NCI-H2196 treated with DMSO at 0.1 percent for 48 hours (cell line): Measurements from ENCODE around the gene NUDT22.

Experiments
- DNase-seq: peaks from one replicate; lab custom pipeline; 2025; ENCODE audit not compliant: unreplicated experiment; lab: John Stamatoyannopoulos, UW

NUDT22 gene

DNA sequence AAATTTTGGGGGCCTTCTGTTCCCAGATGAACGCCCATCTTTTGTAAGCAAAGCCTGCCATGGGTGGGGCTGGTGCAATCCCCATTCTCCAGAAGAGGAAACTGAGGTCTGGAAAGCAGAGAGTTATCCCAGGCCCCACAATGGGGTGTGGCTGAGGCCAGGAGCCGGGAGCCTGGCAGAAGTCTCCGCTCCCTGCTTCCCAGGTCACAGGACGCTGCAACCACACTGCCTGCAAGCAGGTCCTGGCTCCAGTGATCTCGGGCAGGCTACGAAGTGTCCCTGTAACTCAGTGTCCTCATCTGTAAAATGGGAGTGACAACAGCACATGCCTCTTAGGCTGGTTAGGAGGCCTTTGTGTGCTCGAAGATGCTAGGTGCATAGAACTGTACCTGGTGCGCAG lies 27.0 kb downstream of the NUDT22 start:
- DNase-seq: no peak

GRCh38 chr11:64253481-64253880 lies 27.4 kb downstream of the NUDT22 start:
- DNase-seq: no peak

GRCh38 chr11:64254326-64254725 lies 28.3 kb downstream of the NUDT22 start:
- no peak for DNase-seq

DNA sequence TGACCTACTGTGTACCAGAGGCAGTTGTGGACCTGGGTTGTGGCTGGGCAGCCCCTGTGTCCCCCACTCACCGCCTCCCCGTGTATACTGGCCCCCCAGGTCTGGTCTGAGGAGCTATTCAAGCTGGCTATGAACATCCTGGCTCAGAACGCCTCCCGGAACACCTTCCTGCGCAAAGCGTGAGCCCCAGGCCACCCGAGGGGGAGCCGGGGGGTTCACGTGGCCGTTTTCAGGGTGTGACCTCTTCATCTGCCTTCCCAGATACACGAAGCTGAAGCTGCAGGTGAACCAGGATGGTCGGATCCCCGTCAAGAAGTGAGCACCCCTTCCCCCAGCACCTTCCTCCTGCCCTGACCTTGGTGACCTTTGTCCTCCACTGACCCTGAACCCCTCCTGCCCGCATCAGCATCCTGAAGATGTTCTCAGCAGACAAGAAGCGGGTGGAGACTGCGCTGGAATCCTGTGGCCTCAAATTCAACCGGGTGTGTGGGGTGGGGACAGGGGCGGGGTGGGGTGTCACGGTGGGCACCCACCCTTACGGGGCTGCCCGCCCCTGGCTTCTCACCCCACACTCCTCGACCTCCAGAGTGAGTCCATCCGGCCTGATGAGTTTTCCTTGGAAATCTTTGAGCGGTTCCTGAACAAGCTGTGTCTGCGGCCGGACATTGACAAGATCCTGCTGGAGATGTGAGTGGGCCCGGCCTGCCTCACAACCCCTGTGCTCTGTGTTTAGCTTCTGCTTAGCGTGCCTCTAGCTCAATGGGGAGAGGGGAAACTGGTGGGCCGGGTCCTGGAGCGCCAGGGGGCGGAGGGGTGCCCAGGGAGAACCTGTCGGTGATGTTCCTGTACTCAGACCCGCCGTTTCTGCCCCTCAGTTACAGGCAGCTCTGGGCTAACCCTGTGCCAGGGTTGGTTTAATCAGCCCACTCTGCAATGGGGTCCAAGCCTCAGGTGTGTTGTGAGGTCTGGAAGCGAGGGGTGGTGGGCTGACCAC lies 29.4 kb downstream of the NUDT22 start:
- DNase-seq: no peak

GRCh38 chr11:64256300-64256699 lies 30.2 kb downstream of the NUDT22 start:
- DNase-seq: no peak

DNA sequence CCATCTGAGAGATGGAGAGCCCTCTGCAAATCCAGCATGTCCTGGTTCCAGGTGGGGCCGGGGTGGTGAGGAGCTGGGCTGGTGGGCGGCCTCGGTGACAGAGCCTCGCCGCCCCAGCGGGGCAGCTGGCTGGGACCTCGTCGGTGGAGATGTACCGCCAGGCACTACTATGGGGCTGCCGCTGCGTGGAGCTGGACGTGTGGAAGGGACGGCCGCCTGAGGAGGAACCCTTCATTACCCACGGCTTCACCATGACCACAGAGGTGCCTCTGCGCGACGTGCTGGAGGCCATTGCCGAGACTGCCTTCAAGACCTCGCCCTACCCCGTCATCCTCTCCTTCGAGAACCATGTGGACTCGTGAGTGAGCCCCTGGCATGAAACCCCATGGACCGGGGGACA lies 32.3 kb downstream of the NUDT22 start:
- no peak for DNase-seq

DNA sequence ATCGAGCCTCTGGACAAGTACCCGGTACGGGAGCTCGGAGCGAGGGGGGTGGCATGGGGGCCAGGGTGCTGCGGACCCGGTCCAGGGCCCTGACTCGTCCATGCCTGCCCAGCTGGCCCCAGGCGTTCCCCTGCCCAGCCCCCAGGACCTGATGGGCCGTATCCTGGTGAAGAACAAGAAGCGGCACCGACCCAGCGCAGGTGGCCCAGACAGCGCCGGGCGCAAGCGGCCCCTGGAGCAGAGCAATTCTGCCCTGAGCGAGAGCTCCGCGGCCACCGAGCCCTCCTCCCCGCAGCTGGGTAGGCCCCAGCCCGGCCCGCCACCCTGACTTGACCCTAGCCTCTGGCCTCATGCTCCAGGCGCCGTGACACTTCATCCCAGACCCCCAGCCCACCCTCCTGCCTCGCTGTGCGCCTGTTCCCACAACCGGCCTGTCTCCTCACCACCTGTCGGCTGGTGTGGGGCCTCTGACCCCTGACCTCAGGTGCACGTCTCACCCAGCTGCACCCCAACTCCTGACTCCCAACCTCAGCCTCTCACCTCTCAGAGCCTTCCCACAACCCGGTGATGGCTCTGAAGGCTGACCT lies 33.0 kb downstream of the NUDT22 start:
- no peak for DNase-seq

- no peak for DNase-seq
These were observed 33.5 kb downstream of the NUDT22 start for GRCh38 chr11:64259533-64260067.

GRCh38 chr11:64260147-64260708 lies 34.2 kb downstream of the NUDT22 start:
- DNase-seq: no peak

GRCh38 chr11:64261556-64262080 lies 35.5 kb downstream of the NUDT22 start:
- DNase-seq: no peak

DNA sequence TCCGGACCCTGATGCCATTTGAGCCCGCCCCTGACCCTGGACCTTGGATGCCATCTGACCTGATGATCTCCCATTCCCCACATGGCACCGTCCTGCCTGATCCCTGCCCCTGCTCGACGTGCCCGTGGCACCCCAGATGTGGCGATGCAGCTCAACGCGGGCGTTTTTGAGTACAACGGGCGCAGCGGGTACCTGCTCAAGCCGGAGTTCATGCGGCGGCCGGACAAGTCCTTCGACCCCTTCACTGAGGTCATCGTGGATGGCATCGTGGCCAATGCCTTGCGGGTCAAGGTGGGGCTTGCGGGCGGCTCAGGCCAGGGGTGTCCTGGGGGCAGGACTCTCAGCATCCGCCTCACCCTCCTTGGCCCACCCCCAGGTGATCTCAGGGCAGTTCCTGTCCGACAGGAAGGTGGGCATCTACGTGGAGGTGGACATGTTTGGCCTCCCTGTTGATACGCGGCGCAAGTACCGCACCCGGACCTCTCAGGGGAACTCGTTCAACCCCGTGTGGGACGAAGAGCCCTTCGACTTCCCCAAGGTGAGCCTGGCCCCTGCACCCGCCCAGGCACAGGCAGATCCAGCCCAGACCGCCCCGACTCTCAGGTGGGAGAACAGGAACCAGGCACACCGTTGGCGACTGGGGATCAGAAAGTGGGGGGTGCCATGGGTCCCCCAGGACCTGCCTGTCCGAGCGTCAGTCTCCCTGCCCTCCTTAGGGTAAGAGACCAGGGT lies 36.4 kb downstream of the NUDT22 start:
- DNase-seq: no peak

- DNase-seq: no peak
These were observed 37.2 kb downstream of the NUDT22 start for GRCh38 chr11:64263021-64263946.

GRCh38 chr11:64263947-64264317 lies 37.9 kb downstream of the NUDT22 start:
- no peak for DNase-seq

DNA sequence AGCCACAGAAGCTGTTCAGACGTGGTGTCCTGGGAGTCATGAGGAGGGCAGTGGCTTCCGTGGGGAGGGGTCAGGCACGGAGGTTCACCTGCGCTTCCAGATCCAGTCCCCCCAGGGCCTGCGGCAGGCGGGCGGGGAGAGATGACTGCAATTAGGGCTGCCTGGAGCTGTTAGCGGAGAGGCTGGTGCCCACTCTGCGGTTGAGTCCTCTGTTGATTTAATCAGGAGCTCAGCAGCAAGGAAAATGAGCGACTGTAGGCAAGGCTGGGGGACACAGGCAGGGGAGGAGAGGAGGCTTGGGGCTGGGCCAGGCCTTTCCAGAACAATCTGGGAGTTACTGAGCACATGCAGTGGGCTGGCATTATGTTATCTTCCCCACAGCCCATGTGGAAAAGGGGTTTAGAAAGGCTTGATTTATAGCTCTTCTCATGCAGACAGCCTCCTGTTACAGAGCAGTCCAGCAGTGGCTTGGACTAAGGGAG lies 38.3 kb downstream of the NUDT22 start:
- DNase-seq: no peak

GRCh38 chr11:64265176-64266160 lies 39.4 kb downstream of the NUDT22 start:
- DNase-seq: no peak

DNA sequence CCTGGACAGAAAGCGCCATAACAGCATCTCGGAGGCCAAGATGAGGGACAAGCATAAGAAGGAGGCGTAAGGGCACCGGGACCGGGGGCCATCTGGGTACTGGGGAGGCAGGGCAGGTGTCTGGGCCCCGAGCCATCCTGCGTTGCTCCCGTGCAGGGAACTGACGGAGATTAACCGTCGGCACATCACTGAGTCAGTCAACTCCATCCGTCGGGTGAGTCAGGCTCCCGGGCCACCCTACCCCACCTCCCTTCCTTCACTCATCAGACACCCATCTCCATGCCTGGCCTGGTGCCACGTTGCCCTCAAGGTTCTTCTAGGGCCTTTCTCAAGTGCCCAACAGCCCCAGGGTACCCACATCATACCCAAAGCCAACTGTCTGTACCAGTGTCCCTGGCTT lies 40.3 kb downstream of the NUDT22 start:
- no peak for DNase-seq

DNA sequence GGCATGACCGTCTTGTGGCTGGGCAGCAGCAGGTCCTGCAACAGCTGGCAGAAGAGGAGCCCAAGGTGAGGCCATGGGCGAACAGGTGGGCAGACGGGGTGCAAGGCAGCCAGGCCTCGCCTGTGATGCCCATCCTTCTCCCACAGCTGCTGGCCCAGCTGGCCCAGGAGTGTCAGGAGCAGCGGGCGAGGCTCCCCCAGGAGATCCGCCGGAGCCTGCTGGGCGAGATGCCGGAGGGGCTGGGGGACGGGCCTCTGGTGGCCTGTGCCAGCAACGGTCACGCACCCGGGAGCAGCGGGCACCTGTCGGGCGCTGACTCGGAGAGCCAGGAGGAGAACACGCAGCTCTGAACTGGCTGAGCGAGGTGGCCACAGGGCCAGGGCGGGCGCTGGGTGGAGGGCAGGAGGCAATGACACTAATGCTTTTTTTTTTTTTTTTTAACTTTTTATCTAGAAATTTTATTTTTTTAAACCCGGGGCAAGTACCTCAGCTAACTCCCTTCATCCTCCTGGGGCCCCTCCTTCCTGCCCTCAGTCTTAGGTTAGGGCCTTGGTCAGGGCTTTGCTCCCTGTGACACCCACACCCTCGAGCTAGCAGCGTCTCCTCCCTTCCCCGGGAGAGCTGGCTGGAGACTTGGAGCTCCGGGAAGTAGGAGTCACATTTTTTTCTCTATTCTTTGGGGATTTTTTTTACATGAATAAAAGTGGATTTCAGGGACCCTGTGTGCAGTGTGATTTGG lies 41.3 kb downstream of the NUDT22 start:
- DNase-seq: no peak
